HepG2 (cell line): ENCODE data around the gene LHPP.

Experiments
- CTCF ChIP-seq: sonication (generic); formaldehyde crosslinking; IDR thresholded peaks from 2 replicates; pipeline ENCODE4 v1.5.0; 2020; ENCODE audit warnings: mild to moderate bottlenecking, missing genetic modification reagents, moderate library complexity
- JUN ChIP-seq: sonication (generic); formaldehyde crosslinking; IDR thresholded peaks from 2 replicates; pipeline ENCODE4 v1.4.0; 2020; ENCODE audit warnings: mild to moderate bottlenecking, missing genetic modification reagents
- RAD21 ChIP-seq: fragments of 450-650 bp; formaldehyde crosslinking; IDR thresholded peaks from 2 replicates; pipeline ENCODE4 v1.5.0; 2020; ENCODE audit warnings: mild to moderate bottlenecking
- TARDBP ChIP-seq: sonication (generic); formaldehyde crosslinking; IDR thresholded peaks from 2 replicates; pipeline ENCODE4 v1.8.0; 2022; ENCODE audit warnings: mild to moderate bottlenecking, missing genetic modification reagents
- ZBTB44 ChIP-seq: sonication (generic); formaldehyde crosslinking; IDR thresholded peaks from 2 replicates; pipeline ENCODE4 v1.4.0; 2020; ENCODE audit warnings: missing genetic modification reagents
- ZNF331 ChIP-seq: sonication (generic); formaldehyde crosslinking; IDR thresholded peaks from 2 replicates; pipeline ENCODE4 v1.4.0; 2020; ENCODE audit warnings: missing genetic modification reagents
- ZNF777 ChIP-seq: sonication (generic); formaldehyde crosslinking; IDR thresholded peaks from 2 replicates; pipeline ENCODE4 v1.4.0; 2020; ENCODE audit warnings: missing genetic modification reagents

GRCh38 chr10:124455441-124455840 is 6.2 kb upstream of the LHPP start:
- no peak for TF ChIP-seq ZNF777 (CRISPR knock-in tag)
- TF ChIP-seq JUN (CRISPR knock-in tag): no peak
- TF ChIP-seq CTCF (CRISPR knock-in tag): no peak
- TF ChIP-seq ZBTB44 (CRISPR knock-in tag): no peak
- no peak for TF ChIP-seq TARDBP (CRISPR knock-in tag)
- TF ChIP-seq ZNF331 (CRISPR knock-in tag): no peak
- no peak for TF ChIP-seq RAD21 (CRISPR knock-in tag)
